Right lobe of liver (tissue), 4 donors: ENCODE data around the gene SEZ6L.

Source experiments
- CTCF ChIP-seq, 4 donors: fragments of 200-600 bp in 3 of 4; fragments of 450-650 bp in 1 of 4; IDR thresholded peaks; one replicate each; pipeline versions ENCODE4 v1.5.1 to v1.8.0; 2016 to 2022; ENCODE audit warnings: antibody characterized with exemption in 4 of 4, mild to moderate bottlenecking in 2 of 4
- POLR2A ChIP-seq: fragments of 450-650 bp; IDR thresholded peaks from one replicate; pipeline ENCODE4 v1.6.1; 2017; ENCODE audit warnings: antibody characterized with exemption, mild to moderate bottlenecking
- donor health status: DM: no; HTN: no; CAD: no.
- donor health status: DM: no; HTN: no; CAD: no.
- donor health status: DM: no; HTN: yes; CAD: no.

- TF ChIP-seq CTCF (IDR thresholded peaks at IDR 0.05) (no peak), POLR2A (no peak)
Measured at GRCh38 chr22:26383968-26384556, 214.8 kb downstream of the SEZ6L start.
